ENCODE data around the gene AK9.

GRCh38 chr6:109722011-109722410 is 31.0 kb upstream of the AK9 start:
- TF ChIP-seq CTCF (IDR thresholded peaks at IDR 0.05) (no peak), POLR2A (IDR thresholded peaks at IDR 0.05) (no peak)

All from lower leg skin (tissue), 3 donors.